Karpas-422 (cell line): ENCODE results near the gene LMBRD2. TPM values are rescaled to one million over a fixed set of nuclear protein-coding genes. Genes with fewer than 3 reads are reported as not detected.
A peak's percentile ranks its signal among the peaks of the same experiment; 100 is the strongest.

Experiments
- DNase-seq: peaks from one replicate; pipeline ENCODE4 v3.0.0-alpha.2; 2015
- H2AFZ ChIP-seq: fragments of 200-600 bp; sonication (generic); 2 replicates; pipeline ENCODE4 v1.6.1; 2014; ENCODE audit warnings: antibody characterized with exemption, low read length, mixed read lengths
- H3K27ac ChIP-seq: fragments of 200-600 bp; sonication (generic); 2 replicates; pipeline ENCODE4 v1.5.1; 2014; ENCODE audit warnings: mild to moderate bottlenecking, low read length, moderate library complexity
- H3K27me3 ChIP-seq: fragments of 200-600 bp; sonication (generic); 2 replicates; pipeline ENCODE4 v1.6.1; 2014; ENCODE audit warnings: low read length, mixed read lengths
- H3K36me3 ChIP-seq: fragments of 200-600 bp; sonication (generic); 2 replicates; pipeline ENCODE4 v1.6.1; 2014; ENCODE audit warnings: low read length, mixed read lengths; ENCODE audit not compliant: insufficient read depth
- H3K4me1 ChIP-seq: fragments of 200-600 bp; sonication (generic); 2 replicates; pipeline ENCODE4 v1.6.1; 2014; ENCODE audit warnings: mild to moderate bottlenecking, low read length, mixed read lengths
- H3K4me2 ChIP-seq: fragments of 200-600 bp; sonication (generic); 2 replicates; pipeline ENCODE4 v1.6.1; 2014; ENCODE audit warnings: low read length, low read depth, mild to moderate bottlenecking; ENCODE audit not compliant: poor library complexity, severe bottlenecking
- H3K4me3 ChIP-seq: fragments of 200-600 bp; sonication (generic); 2 replicates; pipeline ENCODE4 v1.5.1; 2014; ENCODE audit warnings: mild to moderate bottlenecking, antibody characterized with exemption, low read length, mixed read lengths
- H3K79me2 ChIP-seq: fragments of 200-600 bp; sonication (generic); 2 replicates; pipeline ENCODE4 v1.6.1; 2014; ENCODE audit warnings: mild to moderate bottlenecking, low read length, mixed read lengths
- H3K9ac ChIP-seq: fragments of 200-600 bp; sonication (generic); 2 replicates; pipeline ENCODE4 v1.6.0; 2014; ENCODE audit warnings: low read length
- H3K9me2 ChIP-seq: fragments of 200-600 bp; sonication (generic), shearing (Covaris generic); replicated peaks from 2 replicates; pipeline ENCODE4 v1.6.0; 2014; ENCODE audit warnings: mild to moderate bottlenecking, low read length, moderate library complexity; ENCODE audit not compliant: insufficient read depth
- H3K9me3 ChIP-seq: fragments of 300-700, 200-600 bp; sonication (generic); 2 replicates; pipeline ENCODE4 v1.6.1; 2014; ENCODE audit warnings: low read length, mixed read lengths
- H4K20me1 ChIP-seq: fragments of 200-600 bp; sonication (generic); 2 replicates; pipeline ENCODE4 v1.6.1; 2014; ENCODE audit warnings: mild to moderate bottlenecking, antibody characterized with exemption, low read length, low read depth; ENCODE audit not compliant: insufficient read depth
- total RNA-seq: library from RNA; depleted of rRNA; stranded (reverse); fragments of >200 nt; shearing (Covaris generic); gene quantifications from 2 replicates; pipeline ENCODE4 v1.2.3, GENCODE V29; 2014; ENCODE audit warnings: low replicate concordance

The LMBRD2 gene
- total RNA-seq, 1 experiment from 2014 or later, result 27.8 TPM

DNA sequence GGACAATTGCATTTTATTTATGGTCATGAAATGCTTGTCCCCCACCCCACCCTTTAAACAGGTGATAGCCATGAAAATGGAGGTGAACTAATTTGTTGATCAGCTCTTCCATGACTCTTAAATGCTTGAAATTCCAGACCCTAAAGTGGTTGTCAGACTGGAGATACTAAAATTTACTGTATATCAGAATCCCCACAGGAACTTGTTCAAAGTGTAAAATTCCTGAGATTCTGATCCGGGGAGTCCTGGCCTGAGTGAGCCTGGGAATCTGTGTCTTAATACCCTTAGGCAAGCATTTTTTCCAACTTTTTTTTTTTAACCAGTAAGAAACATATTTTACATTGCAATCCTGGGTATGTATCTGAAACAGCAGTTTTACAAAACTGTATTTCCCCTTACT, 4.9 kb upstream of the LMBRD2 start:
- no peak overlapping the region for H3K4me2 ChIP-seq

DNA sequence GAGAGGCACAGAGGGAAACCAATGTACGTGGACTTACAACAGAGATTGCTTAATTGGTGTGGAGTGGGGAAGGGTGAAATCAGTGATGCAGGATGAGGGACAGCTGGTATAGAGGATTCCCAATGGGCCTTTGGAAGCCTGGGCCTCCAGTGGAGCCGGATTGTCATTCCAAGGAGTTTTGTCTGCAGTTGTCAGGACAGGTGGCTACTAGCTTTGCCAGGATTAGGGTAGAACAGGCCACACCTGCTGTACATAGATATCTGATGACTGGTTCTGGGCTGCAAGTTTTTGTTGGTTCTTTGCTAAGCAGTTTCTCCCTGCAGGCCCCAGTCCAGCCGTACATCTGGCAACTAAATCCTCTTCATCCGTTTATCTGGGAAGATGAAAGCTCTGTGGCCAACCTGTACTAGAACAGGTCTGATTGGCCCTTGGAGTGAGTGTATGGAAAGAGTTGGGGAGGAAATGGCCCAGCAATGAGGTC, 4.5 kb upstream of the LMBRD2 start:
- Histone ChIP-seq H3K27ac (no peak overlapping the region), H3K9ac (no peak overlapping the region), H3K27me3 (no peaks in the 10 kb centered on the region), H3K9me3 (no peaks in the 10 kb centered on the region), H2AFZ (no peak overlapping the region), H3K36me3 (peaks cover 72% of the 10 kb centered on the region), H4K20me1 (no peaks in the 10 kb centered on the region), H3K4me3 (no peak overlapping the region), H3K79me2 (peaks cover 97% of the 10 kb centered on the region), H3K4me1 (peaks cover 14% of the 10 kb centered on the region), H3K4me2 (no peak overlapping the region), H3K9me2 (no peaks in the 10 kb centered on the region)
- DNase-seq, result no peak

More for the DNA sequence above, 4.9 kb upstream of the LMBRD2 start:
- no peak overlapping the region for H3K9ac ChIP-seq
- H3K27me3 ChIP-seq, result no peaks in the 10 kb centered on the region
- no peak overlapping the region for H2AFZ ChIP-seq
- peaks cover 97% of the 10 kb centered on the region for H3K79me2 ChIP-seq
- no peak overlapping the region for H3K27ac ChIP-seq
- H3K9me2 ChIP-seq, result no peaks in the 10 kb centered on the region
- H3K4me1 ChIP-seq, result peaks cover 14% of the 10 kb centered on the region
- H3K4me3 ChIP-seq, result no peak overlapping the region
- peaks cover 76% of the 10 kb centered on the region for H3K36me3 ChIP-seq
- no peaks in the 10 kb centered on the region for H3K9me3 ChIP-seq
- H4K20me1 ChIP-seq, result no peaks in the 10 kb centered on the region
- DNase-seq, result no peak

DNA sequence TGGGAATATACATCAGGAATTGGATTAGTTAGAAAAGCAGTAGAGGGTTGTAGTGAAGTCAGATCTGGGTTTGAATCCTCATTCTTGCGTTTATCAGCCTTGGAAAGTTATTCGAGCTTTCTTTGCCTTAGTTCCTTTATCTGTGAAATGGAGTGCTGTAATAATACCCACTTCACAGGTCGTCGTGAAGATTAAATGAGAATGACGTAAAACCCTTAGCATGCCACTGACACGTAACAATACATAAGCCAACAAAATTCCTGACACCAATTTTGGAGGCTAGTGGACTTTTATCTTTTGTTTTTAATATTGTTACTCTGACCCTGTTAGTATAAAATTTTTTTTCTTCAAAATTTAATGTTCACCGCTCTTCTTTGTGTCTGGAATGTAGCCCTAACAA, 3.6 kb upstream of the LMBRD2 start:
- Histone ChIP-seq H3K9me2 (no peaks in the 10 kb centered on the region), H3K9me3 (no peaks in the 10 kb centered on the region), H4K20me1 (no peaks in the 10 kb centered on the region), H3K4me2 (no peak overlapping the region), H3K79me2 (peaks cover 97% of the 10 kb centered on the region), H3K4me1 (peaks cover 17% of the 10 kb centered on the region), H3K4me3 (no peak overlapping the region), H3K9ac (no peak overlapping the region), H2AFZ (no peak overlapping the region), H3K27ac (no peak overlapping the region), H3K36me3 (peaks cover 63% of the 10 kb centered on the region), H3K27me3 (no peaks in the 10 kb centered on the region)
- DNase-seq, result no peak

DNA sequence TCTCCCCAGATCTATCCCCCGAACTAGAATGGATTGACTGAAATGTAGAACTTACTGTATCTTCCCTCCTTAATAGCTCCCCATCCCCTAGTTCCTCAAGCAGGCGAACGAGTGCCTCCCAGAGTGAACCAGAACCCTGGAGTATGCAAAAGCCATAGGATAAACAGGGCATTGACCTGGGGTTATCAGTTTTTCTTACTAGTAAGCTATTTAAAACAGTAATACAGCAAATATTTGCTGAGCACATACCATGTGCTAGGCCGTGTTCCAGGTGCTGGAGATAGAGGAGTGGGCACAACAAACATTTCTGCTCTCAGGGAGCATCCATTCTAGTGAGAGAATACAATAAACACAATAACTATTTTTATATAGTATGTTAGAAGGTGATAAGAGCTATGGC, 2.0 kb upstream of the LMBRD2 start:
- peak overlapping the region; percentile 84; the same call in 1 of the 2 replicates for H3K9ac ChIP-seq
- DNase-seq, result no peak
- H3K79me2 ChIP-seq, result peaks cover 95% of the 10 kb centered on the region

DNA sequence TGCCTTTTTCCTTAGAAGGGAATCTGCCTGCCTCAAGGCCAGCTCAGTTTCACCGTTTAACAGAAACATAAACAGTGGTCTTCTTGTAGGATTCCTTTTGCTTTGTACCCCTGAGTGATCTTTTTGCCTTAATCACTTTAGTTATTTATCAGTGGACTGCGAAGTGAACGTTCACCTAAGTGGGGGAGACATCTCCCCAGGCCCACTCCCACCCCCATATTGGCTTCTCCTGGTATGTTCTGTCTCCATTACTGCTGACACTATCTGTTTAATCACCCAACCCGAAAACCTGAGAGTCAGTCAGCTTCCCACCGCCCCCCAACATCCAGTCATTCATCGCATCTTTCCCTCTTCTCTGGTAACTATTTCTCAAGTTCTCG, 1.6 kb upstream of the LMBRD2 start:
- H4K20me1 ChIP-seq, result no peaks in the 10 kb centered on the region
- H3K27ac ChIP-seq, result 0 out of 2 replicates have a peak overlapping the region, but pooled peaks have one; percentile 61
- H2AFZ ChIP-seq, result no peak overlapping the region
- peak overlapping the region; percentile 84 for H3K9ac ChIP-seq
- H3K4me1 ChIP-seq, result peaks cover 33% of the 10 kb centered on the region
- H3K27me3 ChIP-seq, result no peaks in the 10 kb centered on the region
- peaks cover 95% of the 10 kb centered on the region for H3K79me2 ChIP-seq
- H3K9me3 ChIP-seq, result no peaks in the 10 kb centered on the region
- peaks cover 43% of the 10 kb centered on the region for H3K36me3 ChIP-seq
- peak overlapping the region; percentile 85 for H3K4me2 ChIP-seq
- no peak for DNase-seq
- peak overlapping the region; percentile 79 for H3K4me3 ChIP-seq
- no peaks in the 10 kb centered on the region for H3K9me2 ChIP-seq

More for the DNA sequence above, 2.0 kb upstream of the LMBRD2 start:
- no peaks in the 10 kb centered on the region for H3K9me3 ChIP-seq
- H3K27me3 ChIP-seq, result no peaks in the 10 kb centered on the region
- peaks cover 48% of the 10 kb centered on the region for H3K36me3 ChIP-seq
- H3K4me2 ChIP-seq, result peak overlapping the region; percentile 85
- H3K27ac ChIP-seq, result no peak overlapping the region
- peaks cover 28% of the 10 kb centered on the region for H3K4me1 ChIP-seq
- H4K20me1 ChIP-seq, result no peaks in the 10 kb centered on the region
- no peaks in the 10 kb centered on the region for H3K9me2 ChIP-seq
- no peak overlapping the region for H2AFZ ChIP-seq
- H3K4me3 ChIP-seq, result peak overlapping the region; percentile 79

DNA sequence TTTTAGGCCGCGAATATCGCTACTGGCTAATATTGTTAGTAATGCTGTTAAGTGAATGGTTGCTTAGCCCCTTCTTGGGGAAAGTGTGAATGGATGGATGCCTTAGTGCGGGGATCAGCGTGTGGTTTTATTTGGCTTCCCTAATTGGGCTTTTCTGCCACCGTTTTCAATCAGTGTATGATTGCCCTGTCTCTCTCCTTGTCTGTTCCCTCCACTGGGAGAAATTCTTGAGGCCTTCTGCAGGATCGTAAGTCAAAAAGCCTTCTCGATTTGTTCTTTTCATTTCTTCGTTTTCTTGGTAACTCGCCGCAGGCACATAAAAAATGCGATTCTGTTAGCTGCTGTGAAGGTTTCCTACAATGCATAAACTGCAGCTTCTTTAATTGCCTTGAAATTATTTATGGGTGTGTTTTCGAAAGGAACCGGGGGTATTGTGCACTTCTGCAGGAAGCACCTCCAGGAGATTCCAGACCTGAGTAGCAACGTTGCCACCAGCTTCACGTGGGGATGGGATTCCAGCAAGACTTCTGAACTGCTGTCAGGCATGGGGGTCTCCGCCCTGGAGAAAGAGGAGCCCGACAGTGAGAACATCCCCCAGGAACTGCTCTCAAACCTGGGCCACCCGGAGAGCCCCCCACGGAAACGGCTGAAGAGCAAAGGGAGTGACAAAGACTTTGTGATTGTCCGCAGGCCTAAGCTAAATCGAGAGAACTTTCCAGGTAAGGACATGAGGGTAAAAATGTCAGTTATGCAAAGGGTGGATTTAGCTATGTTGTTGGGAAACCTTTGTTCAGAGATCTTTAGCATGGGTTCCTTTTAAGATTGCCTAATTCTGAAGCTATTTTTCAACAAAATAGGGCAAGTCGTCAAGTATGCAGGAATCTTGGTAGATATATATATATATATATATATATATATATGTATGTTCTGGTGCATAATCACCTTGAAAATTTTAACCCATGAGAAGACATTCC, 924 bp upstream of the LMBRD2 start:
- Histone ChIP-seq H3K36me3 (peaks cover 42% of the 10 kb centered on the region), H3K4me1 (peaks cover 36% of the 10 kb centered on the region), H3K27ac (peak overlapping the region; percentile 61), H3K4me3 (peak overlapping the region; percentile 79), H4K20me1 (no peaks in the 10 kb centered on the region), H3K4me2 (peak overlapping the region; percentile 85), H3K79me2 (peaks cover 95% of the 10 kb centered on the region), H2AFZ (peak overlapping the region; percentile 32), H3K9me3 (no peaks in the 10 kb centered on the region), H3K27me3 (no peaks in the 10 kb centered on the region), H3K9me2 (no peaks in the 10 kb centered on the region), H3K9ac (peak overlapping the region; percentile 84)
- DNase-seq, result peak; percentile 51

DNA sequence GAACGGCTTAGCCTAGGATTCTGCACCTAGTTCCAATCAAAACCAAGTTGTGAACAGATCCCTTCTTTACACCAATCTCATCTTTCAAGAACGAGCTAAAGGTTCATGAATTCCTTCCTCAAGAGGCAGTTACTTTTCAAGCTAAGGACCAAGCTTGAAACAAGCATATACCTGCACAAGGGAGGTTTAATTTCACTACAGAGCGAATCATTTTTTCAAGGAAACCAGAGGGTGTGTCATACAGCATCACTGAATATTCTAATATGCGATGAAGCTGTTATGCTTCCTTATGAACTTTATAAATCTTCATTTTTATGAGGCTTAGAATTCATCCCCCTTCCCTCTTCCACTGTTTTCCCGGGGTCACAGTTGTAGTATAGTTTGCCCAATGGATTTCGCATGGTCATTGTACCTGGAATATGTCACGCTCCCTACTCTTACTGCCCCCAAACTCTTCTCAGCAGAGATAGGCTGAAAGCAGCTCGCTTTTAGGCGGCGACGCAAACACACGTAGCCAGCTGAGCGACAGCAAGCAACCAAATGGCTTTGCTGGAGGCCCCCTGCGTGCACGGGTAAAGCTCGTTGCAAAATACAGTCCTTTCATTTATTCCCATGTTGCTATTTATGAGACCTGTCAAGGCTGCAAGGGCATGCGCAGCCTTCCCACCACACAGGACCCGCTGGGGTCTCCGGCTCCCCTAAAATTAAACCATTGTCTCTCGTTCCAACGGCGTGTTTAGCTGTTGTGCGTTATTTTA, 832 bp downstream of the LMBRD2 start:
- Histone ChIP-seq H3K27me3 (no peaks in the 10 kb centered on the region), H3K27ac (peak overlapping the region; percentile 55; the same call in 1 of the 2 replicates), H3K4me1 (peaks cover 36% of the 10 kb centered on the region), H3K36me3 (peaks cover 25% of the 10 kb centered on the region; the same call in 1 of the 2 replicates), H4K20me1 (no peaks in the 10 kb centered on the region), H3K4me2 (peak overlapping the region; percentile 93), H3K79me2 (peaks cover 95% of the 10 kb centered on the region), H2AFZ (peak overlapping the region; percentile 67), H3K9ac (peak overlapping the region; percentile 89), H3K9me3 (no peaks in the 10 kb centered on the region), H3K4me3 (peak overlapping the region; percentile 79), H3K9me2 (no peaks in the 10 kb centered on the region)
- DNase-seq, result peak; percentile 88

DNA sequence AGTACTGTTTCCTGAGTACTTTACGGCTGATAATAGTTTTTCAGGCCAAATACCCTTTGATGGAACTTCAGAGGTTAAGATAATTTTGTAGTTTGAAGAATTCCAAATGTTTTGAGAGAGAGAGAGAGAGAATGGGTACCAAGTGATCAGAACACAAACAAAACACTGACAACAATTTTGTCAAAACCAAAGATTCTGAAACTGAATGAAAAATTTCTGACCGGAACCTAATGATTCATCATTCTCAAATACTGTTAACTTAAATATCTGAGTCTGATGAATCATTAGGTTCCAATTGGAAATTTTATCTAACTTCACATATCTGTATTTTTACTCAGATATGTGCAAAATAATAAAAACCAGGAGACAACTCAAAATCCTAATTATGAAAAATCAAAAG, 4.0 kb downstream of the LMBRD2 start:
- no peaks in the 10 kb centered on the region for H3K9me3 ChIP-seq
- DNase-seq, result no peak
- no peak overlapping the region for H2AFZ ChIP-seq
- no peak overlapping the region for H3K9ac ChIP-seq
- H3K9me2 ChIP-seq, result no peaks in the 10 kb centered on the region
- no peak overlapping the region for H3K4me2 ChIP-seq
- peaks cover 4% of the 10 kb centered on the region; the same call in 1 of the 2 replicates for H3K36me3 ChIP-seq
- no peak overlapping the region for H3K27ac ChIP-seq
- peaks cover 22% of the 10 kb centered on the region for H3K4me1 ChIP-seq
- H3K4me3 ChIP-seq, result no peak overlapping the region
- H4K20me1 ChIP-seq, result no peaks in the 10 kb centered on the region
- peaks cover 85% of the 10 kb centered on the region for H3K79me2 ChIP-seq
- no peaks in the 10 kb centered on the region for H3K27me3 ChIP-seq
